WTC11 (cell line): ENCODE data around the gene CCDC170. TPM values are rescaled to one million over a fixed set of nuclear protein-coding genes. Genes with fewer than 3 reads are reported as not detected.

Experiments
- ATAC-seq: fragments of 200-7000 bp; cut with Tn5 transposase; 2 replicates; pipeline ENCODE4 v1.10.0; 2021; ENCODE audit warnings: mild to moderate bottlenecking, moderate library complexity
- CTCF ChIA-PET: fragments of 300-600 bp; sonication (Branson Sonifier 250); formaldehyde crosslinking; loops from one replicate; lab custom pipeline; 2021; ENCODE audit warnings: antibody characterized with exemption; lab: Charles Lee
- POLR2A ChIA-PET: fragments of 350-600 bp; sonication (Branson Sonifier 250); formaldehyde crosslinking; loops from one replicate; lab custom pipeline; 2021; ENCODE audit warnings: antibody characterized with exemption; lab: Charles Lee
- DNase-seq: peaks from one replicate; pipeline ENCODE4 v3.0.0; 2021; ENCODE audit warnings: low spot score
- H3K27ac Mint-ChIP-seq: 2 replicates; pipeline ENCODE4 v1.8.0; 2021; ENCODE audit warnings: mixed read lengths
- H3K27me3 Mint-ChIP-seq: 2 replicates; pipeline ENCODE4 v1.8.0; 2021; ENCODE audit warnings: low read depth, mild to moderate bottlenecking, moderate library complexity, mixed read lengths
- H3K36me3 Mint-ChIP-seq: 2 replicates; pipeline ENCODE4 v1.8.0; 2021; ENCODE audit warnings: mixed read lengths
- H3K4me1 Mint-ChIP-seq: 2 replicates; pipeline ENCODE4 v1.8.0; 2022; ENCODE audit warnings: mixed read lengths
- H3K4me3 Mint-ChIP-seq: 2 replicates; pipeline ENCODE4 v1.8.0; 2021; ENCODE audit warnings: mild to moderate bottlenecking, moderate library complexity, mixed read lengths
- H3K9me3 Mint-ChIP-seq: 2 replicates; pipeline ENCODE4 v1.8.0; 2021; ENCODE audit warnings: mixed read lengths
- ARID4B ChIP-seq: sonication (generic); formaldehyde crosslinking; IDR thresholded peaks from 2 replicates; pipeline ENCODE4 v1.8.0; 2023; ENCODE audit warnings: missing genetic modification reagents, mild to moderate bottlenecking, borderline replicate concordance
- CBFB ChIP-seq: sonication (generic); formaldehyde crosslinking; IDR thresholded peaks from 2 replicates; pipeline ENCODE4 v1.8.1; 2022; ENCODE audit warnings: mild to moderate bottlenecking, low read depth, missing genetic modification reagents
- CTCF ChIP-seq: fragments of 200-600 bp; IDR thresholded peaks from 2 replicates; pipeline ENCODE4 v1.8.0; 2022; ENCODE audit warnings: antibody characterized with exemption
- E2F5 ChIP-seq: sonication (generic); formaldehyde crosslinking; IDR thresholded peaks from 2 replicates; pipeline ENCODE4 v1.8.1; 2022; ENCODE audit warnings: mild to moderate bottlenecking, moderate library complexity, missing genetic modification reagents
- ESRRA ChIP-seq: sonication (generic); formaldehyde crosslinking; IDR thresholded peaks from 2 replicates; pipeline ENCODE4 v1.8.1; 2022; ENCODE audit warnings: mild to moderate bottlenecking, missing genetic modification reagents, borderline replicate concordance
- FOXJ3 ChIP-seq: sonication (generic); formaldehyde crosslinking; IDR thresholded peaks from 2 replicates; pipeline ENCODE4 v1.9.0; 2021; ENCODE audit warnings: missing genetic modification reagents, mild to moderate bottlenecking, borderline replicate concordance
- HMGA2 ChIP-seq: fragments of 250-450 bp; sonication (Bioruptor Pico); IDR thresholded peaks from 2 replicates; pipeline ENCODE4 v1.4.0; 2021; ENCODE audit warnings: mild to moderate bottlenecking, moderate library complexity
- MLX ChIP-seq: sonication (generic); formaldehyde crosslinking; IDR thresholded peaks from 2 replicates; pipeline ENCODE4 v1.8.1; 2023; ENCODE audit warnings: mild to moderate bottlenecking, missing genetic modification reagents, moderate library complexity
- NR1H2 ChIP-seq: sonication (generic); formaldehyde crosslinking; IDR thresholded peaks from 2 replicates; pipeline ENCODE4 v1.9.0; 2021; ENCODE audit warnings: mild to moderate bottlenecking, moderate library complexity, missing genetic modification reagents
- OVOL2 ChIP-seq: fragments of 250-450 bp; sonication (Bioruptor Pico); IDR thresholded peaks from 2 replicates; pipeline ENCODE4 v1.9.0; 2021; ENCODE audit warnings: mild to moderate bottlenecking, borderline replicate concordance
- RORB ChIP-seq: fragments of 250-450 bp; sonication (Bioruptor Pico); IDR thresholded peaks from 2 replicates; pipeline ENCODE4 v1.9.0; 2021; ENCODE audit warnings: mild to moderate bottlenecking
- TEAD1 ChIP-seq: sonication (generic); formaldehyde crosslinking; IDR thresholded peaks from 2 replicates; pipeline ENCODE4 v1.8.0; 2022; ENCODE audit warnings: mild to moderate bottlenecking, missing genetic modification reagents
- USF1 ChIP-seq: sonication (generic); formaldehyde crosslinking; IDR thresholded peaks from 2 replicates; pipeline ENCODE4 v1.8.0; 2022; ENCODE audit warnings: mild to moderate bottlenecking, missing genetic modification reagents
- ZBTB21 ChIP-seq: sonication (generic); formaldehyde crosslinking; IDR thresholded peaks from 2 replicates; pipeline ENCODE4 v1.8.1; 2023; ENCODE audit warnings: mild to moderate bottlenecking, missing genetic modification reagents, borderline replicate concordance
- ZNF317 ChIP-seq: sonication (generic); formaldehyde crosslinking; IDR thresholded peaks from 2 replicates; pipeline ENCODE4 v1.8.1; 2023; ENCODE audit warnings: low read depth, mild to moderate bottlenecking, moderate library complexity, missing genetic modification reagents, borderline replicate concordance
- ZNF532 ChIP-seq: fragments of 250-450 bp; sonication (Bioruptor Pico); IDR thresholded peaks from 2 replicates; pipeline ENCODE4 v1.9.0; 2021; ENCODE audit warnings: mild to moderate bottlenecking, borderline replicate concordance
- ZNF671 ChIP-seq: fragments of 250-450 bp; sonication (Bioruptor Pico); IDR thresholded peaks from 2 replicates; pipeline ENCODE4 v1.8.0; 2021; ENCODE audit warnings: mild to moderate bottlenecking
- ZSCAN18 ChIP-seq: fragments of 250-450 bp; sonication (Bioruptor Pico); IDR thresholded peaks from 2 replicates; pipeline ENCODE4 v2.1.2; 2022; ENCODE audit warnings: mild to moderate bottlenecking, moderate library complexity
- total RNA-seq: library from RNA; stranded (reverse); gene quantifications from 3 replicates; pipeline ENCODE4 v1.2.3, GENCODE V29; 2021

CCDC170 gene
- total RNA-seq, 1 experiment from 2014 or later: 0.26 TPM

GRCh38 chr6:151536188-151536479 is 42.3 kb downstream of the CCDC170 start:
- Mint-ChIP-seq H3K27me3 (peaks cover 3% of the 10 kb centered on the region; the same call in 1 of the 2 replicates), H3K27ac (no peak overlapping the region), H3K4me1 (no peaks in the 10 kb centered on the region), H3K9me3 (peaks cover 25% of the 10 kb centered on the region), H3K36me3 (peaks cover 21% of the 10 kb centered on the region), H3K4me3 (no peak overlapping the region)
- no peak for DNase-seq
- TF ChIP-seq ZNF317: no peak
- TF ChIP-seq ZNF671 (CRISPR knock-in tag): no peak
- no peak for TF ChIP-seq ARID4B (CRISPR knock-in tag)
- TF ChIP-seq ESRRA: no peak
- TF ChIP-seq MLX: no peak
- TF ChIP-seq NR1H2 (CRISPR knock-in tag): no peak
- no peak for TF ChIP-seq ZSCAN18 (CRISPR knock-in tag)
- no peak for TF ChIP-seq HMGA2 (CRISPR knock-in tag)
- TF ChIP-seq ZBTB21: no peak
- no peak for TF ChIP-seq FOXJ3 (CRISPR knock-in tag)
- TF ChIP-seq TEAD1: no peak
- TF ChIP-seq OVOL2 (CRISPR knock-in tag): no peak
- no peak for TF ChIP-seq CBFB (CRISPR knock-in tag)
- TF ChIP-seq RORB (CRISPR knock-in tag): no peak
- ATAC-seq: no peak
- ChIA-PET POLR2A (no interaction called here), CTCF (interaction anchor here (1.1 kb wide), 1 partner anchor 53 kb away, joined by 4 read pairs; no protein-coding TSS in a partner anchor)

- ATAC-seq: no peak
- ChIA-PET CTCF (no interaction called here), POLR2A (no interaction called here)
- no peak overlapping the region for H3K27ac Mint-ChIP-seq
- peaks cover 3% of the 10 kb centered on the region; the same call in 1 of the 2 replicates for H3K27me3 Mint-ChIP-seq
- TF ChIP-seq E2F5 (CRISPR knock-in tag) (no peak), HMGA2 (CRISPR knock-in tag) (peak; percentile 54; the same call in 1 of the 2 replicates)
- H3K36me3 Mint-ChIP-seq: peaks cover 16% of the 10 kb centered on the region
- no peak for DNase-seq
- H3K4me1 Mint-ChIP-seq: no peaks in the 10 kb centered on the region
- H3K9me3 Mint-ChIP-seq: peaks cover 20% of the 10 kb centered on the region
- H3K4me3 Mint-ChIP-seq: no peak overlapping the region
These were observed 43.7 kb downstream of the CCDC170 start for GRCh38 chr6:151537556-151537955.

GRCh38 chr6:151539506-151540268 is 45.9 kb downstream of the CCDC170 start:
- DNase-seq (no peak), ATAC-seq (no peak)
- peaks cover 20% of the 10 kb centered on the region for H3K9me3 Mint-ChIP-seq
- H3K4me3 Mint-ChIP-seq: no peak overlapping the region
- no peak overlapping the region for H3K27ac Mint-ChIP-seq
- ChIA-PET CTCF (no interaction called here), POLR2A (no interaction called here)
- H3K27me3 Mint-ChIP-seq: peaks cover 3% of the 10 kb centered on the region; the same call in 1 of the 2 replicates
- H3K36me3 Mint-ChIP-seq: peaks cover 16% of the 10 kb centered on the region
- no peaks in the 10 kb centered on the region for H3K4me1 Mint-ChIP-seq
- TF ChIP-seq USF1 (CRISPR knock-in tag) (no peak), CTCF (no peak), ZNF532 (CRISPR knock-in tag) (no peak)
